ENCODE measurements around the gene PDCL3. TPM values are rescaled to one million over a fixed set of nuclear protein-coding genes. Genes with fewer than 3 reads are reported as not detected.

Gene PDCL3
- polyA plus RNA-seq, 2 of the 4 experiments (the other 2 are of a cell fraction) = 63.1 to 64.1 TPM

DNA sequence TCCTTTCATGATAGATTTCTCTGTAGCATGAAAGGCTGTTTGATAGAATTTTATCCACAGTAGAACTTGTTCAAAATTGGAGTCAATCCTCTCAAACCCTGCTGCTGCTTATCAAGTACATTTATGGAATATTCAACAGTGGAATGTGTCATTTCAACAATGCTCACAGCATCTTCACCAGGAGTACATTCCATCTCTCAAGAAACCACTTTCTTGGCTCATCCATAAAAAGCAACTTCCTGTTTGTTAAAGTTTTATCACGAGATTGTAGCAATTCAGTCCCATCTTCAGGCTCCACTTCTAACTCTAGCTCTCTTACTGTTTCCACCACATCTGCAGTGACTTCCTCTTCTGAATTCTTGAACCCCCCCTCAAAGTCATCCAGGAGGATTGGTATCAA lies 29.4 kb downstream of the PDCL3 start:
- CTCF ChIA-PET = interaction anchor here (3.9 kb wide), 1 partner anchor 14 kb away, joined by 26 read pairs; no protein-coding TSS in a partner anchor
- Histone ChIP-seq H3K27ac (no peak overlapping the region), H3K4me2 (no peak overlapping the region), H3K9me3 (no peaks in the 10 kb centered on the region), H3K4me1 (peaks cover 8% of the 10 kb centered on the region), H3K4me3 (no peak overlapping the region)
- ATAC-seq = no peak
- DNase-seq (ENCODE audit: low read depth in 1 of 2, low spot score in 1 of 2) = no peak
- 14% methylated on average over 1 of the region's 1 CpG for WGBS (ENCODE audit: missing lambda C conversion rate)
- POLR2A ChIA-PET = no interaction called here
- TF ChIP-seq ZSCAN20 (CRISPR knock-in tag; IDR thresholded peaks at IDR 0.05) = no peak
- TF ChIP-seq CBX8 (IDR thresholded peaks at IDR 0.05) = no peak
- no peak for TF ChIP-seq FOSL2 (IDR thresholded peaks at IDR 0.05)
- no peak for TF ChIP-seq FOSL2 (CRISPR knock-in tag; IDR thresholded peaks at IDR 0.05)
- TF ChIP-seq CBX2 (IDR thresholded peaks at IDR 0.05; ENCODE audit: borderline replicate concordance, low read depth) = no peak
- no peak for TF ChIP-seq PHF8 (IDR thresholded peaks at IDR 0.05; ENCODE audit: borderline replicate concordance, low read depth)
- TF ChIP-seq NPAS2 (CRISPR knock-in tag; IDR thresholded peaks at IDR 0.05; ENCODE audit: borderline replicate concordance) = no peak
- TF ChIP-seq GATA3 (IDR thresholded peaks at IDR 0.05; ENCODE audit: borderline replicate concordance) = no peak
- TF ChIP-seq, protein P1, sequence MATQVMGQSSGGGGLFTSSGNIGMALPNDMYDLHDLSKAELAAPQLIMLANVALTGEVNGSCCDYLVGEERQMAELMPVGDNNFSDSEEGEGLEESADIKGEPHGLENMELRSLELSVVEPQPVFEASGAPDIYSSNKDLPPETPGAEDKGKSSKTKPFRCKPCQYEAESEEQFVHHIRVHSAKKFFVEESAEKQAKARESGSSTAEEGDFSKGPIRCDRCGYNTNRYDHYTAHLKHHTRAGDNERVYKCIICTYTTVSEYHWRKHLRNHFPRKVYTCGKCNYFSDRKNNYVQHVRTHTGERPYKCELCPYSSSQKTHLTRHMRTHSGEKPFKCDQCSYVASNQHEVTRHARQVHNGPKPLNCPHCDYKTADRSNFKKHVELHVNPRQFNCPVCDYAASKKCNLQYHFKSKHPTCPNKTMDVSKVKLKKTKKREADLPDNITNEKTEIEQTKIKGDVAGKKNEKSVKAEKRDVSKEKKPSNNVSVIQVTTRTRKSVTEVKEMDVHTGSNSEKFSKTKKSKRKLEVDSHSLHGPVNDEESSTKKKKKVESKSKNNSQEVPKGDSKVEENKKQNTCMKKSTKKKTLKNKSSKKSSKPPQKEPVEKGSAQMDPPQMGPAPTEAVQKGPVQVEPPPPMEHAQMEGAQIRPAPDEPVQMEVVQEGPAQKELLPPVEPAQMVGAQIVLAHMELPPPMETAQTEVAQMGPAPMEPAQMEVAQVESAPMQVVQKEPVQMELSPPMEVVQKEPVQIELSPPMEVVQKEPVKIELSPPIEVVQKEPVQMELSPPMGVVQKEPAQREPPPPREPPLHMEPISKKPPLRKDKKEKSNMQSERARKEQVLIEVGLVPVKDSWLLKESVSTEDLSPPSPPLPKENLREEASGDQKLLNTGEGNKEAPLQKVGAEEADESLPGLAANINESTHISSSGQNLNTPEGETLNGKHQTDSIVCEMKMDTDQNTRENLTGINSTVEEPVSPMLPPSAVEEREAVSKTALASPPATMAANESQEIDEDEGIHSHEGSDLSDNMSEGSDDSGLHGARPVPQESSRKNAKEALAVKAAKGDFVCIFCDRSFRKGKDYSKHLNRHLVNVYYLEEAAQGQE (IDR thresholded peaks at IDR 0.05) = no peak
- no peak for TF ChIP-seq FOSB (CRISPR knock-in tag; IDR thresholded peaks at IDR 0.05)
- TF ChIP-seq MAFK (IDR thresholded peaks at IDR 0.05; ENCODE audit: partially characterized antibody) = no peak
- TF ChIP-seq, protein P2, sequence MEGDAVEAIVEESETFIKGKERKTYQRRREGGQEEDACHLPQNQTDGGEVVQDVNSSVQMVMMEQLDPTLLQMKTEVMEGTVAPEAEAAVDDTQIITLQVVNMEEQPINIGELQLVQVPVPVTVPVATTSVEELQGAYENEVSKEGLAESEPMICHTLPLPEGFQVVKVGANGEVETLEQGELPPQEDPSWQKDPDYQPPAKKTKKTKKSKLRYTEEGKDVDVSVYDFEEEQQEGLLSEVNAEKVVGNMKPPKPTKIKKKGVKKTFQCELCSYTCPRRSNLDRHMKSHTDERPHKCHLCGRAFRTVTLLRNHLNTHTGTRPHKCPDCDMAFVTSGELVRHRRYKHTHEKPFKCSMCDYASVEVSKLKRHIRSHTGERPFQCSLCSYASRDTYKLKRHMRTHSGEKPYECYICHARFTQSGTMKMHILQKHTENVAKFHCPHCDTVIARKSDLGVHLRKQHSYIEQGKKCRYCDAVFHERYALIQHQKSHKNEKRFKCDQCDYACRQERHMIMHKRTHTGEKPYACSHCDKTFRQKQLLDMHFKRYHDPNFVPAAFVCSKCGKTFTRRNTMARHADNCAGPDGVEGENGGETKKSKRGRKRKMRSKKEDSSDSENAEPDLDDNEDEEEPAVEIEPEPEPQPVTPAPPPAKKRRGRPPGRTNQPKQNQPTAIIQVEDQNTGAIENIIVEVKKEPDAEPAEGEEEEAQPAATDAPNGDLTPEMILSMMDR (IDR thresholded peaks at IDR 0.05) = no peak
- TF ChIP-seq POLR2A (IDR thresholded peaks at IDR 0.05; ENCODE audit: low read length) = no peak
- TF ChIP-seq ZFP36 (IDR thresholded peaks at IDR 0.05; ENCODE audit: borderline replicate concordance, partially characterized antibody) = no peak
- FAIRE-seq = no peak

DNA sequence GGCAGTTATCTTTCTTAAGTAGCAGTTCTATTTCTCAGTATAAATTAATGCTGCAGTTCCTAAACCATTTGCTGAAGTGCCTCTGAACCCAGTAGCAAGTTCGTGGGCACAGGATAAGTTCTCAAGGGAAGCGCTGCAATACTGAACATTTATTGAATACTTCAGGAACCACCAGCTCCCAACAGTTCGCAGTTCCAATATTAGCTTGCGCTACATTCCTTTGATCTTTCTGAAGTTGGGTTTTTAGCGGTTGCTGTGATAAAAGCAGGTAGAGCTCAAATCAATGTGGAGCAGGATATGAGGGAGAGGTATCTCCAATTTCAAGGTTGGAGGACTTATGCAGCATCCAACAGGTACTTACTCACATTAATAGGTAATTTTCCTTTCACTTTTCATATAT lies 33.7 kb downstream of the PDCL3 start:
- DNase-seq (ENCODE audit: low read depth in 1 of 2, low spot score in 1 of 2) (no peak), FAIRE-seq (no peak)

More for the DNA sequence above, 33.7 kb downstream of the PDCL3 start:
- H3K27ac ChIP-seq = no peak overlapping the region
- TF ChIP-seq EP300 (IDR thresholded peaks at IDR 0.05) = no peak
- no peak for TF ChIP-seq SMC3 (IDR thresholded peaks at IDR 0.05)
- no peak for TF ChIP-seq RCOR1 (IDR thresholded peaks at IDR 0.05; ENCODE audit: low read depth, low read length)
- TF ChIP-seq, protein P3, sequence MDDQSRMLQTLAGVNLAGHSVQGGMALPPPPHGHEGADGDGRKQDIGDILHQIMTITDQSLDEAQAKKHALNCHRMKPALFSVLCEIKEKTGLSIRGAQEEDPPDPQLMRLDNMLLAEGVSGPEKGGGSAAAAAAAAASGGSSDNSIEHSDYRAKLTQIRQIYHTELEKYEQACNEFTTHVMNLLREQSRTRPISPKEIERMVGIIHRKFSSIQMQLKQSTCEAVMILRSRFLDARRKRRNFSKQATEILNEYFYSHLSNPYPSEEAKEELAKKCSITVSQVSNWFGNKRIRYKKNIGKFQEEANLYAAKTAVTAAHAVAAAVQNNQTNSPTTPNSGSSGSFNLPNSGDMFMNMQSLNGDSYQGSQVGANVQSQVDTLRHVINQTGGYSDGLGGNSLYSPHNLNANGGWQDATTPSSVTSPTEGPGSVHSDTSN (IDR thresholded peaks at IDR 0.05) = no peak
- no peak for TF ChIP-seq KDM5A (IDR thresholded peaks at IDR 0.05)
- no peak for TF ChIP-seq GATA3 (IDR thresholded peaks at IDR 0.05; ENCODE audit: borderline replicate concordance)
- TF ChIP-seq ZSCAN20 (CRISPR knock-in tag; IDR thresholded peaks at IDR 0.05) = no peak
- TF ChIP-seq, protein P4, sequence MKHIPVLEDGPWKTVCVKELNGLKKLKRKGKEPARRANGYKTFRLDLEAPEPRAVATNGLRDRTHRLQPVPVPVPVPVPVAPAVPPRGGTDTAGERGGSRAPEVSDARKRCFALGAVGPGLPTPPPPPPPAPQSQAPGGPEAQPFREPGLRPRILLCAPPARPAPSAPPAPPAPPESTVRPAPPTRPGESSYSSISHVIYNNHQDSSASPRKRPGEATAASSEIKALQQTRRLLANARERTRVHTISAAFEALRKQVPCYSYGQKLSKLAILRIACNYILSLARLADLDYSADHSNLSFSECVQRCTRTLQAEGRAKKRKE (CRISPR knock-in tag; IDR thresholded peaks at IDR 0.05; ENCODE audit: low read depth) = no peak
- TF ChIP-seq, protein P5, sequence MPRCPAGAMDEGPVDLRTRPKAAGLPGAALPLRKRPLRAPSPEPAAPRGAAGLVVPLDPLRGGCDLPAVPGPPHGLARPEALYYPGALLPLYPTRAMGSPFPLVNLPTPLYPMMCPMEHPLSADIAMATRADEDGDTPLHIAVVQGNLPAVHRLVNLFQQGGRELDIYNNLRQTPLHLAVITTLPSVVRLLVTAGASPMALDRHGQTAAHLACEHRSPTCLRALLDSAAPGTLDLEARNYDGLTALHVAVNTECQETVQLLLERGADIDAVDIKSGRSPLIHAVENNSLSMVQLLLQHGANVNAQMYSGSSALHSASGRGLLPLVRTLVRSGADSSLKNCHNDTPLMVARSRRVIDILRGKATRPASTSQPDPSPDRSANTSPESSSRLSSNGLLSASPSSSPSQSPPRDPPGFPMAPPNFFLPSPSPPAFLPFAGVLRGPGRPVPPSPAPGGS (IDR thresholded peaks at IDR 0.05) = no peak
- no peak for TF ChIP-seq MYC (IDR thresholded peaks at IDR 0.05; ENCODE audit: borderline replicate concordance, low read length)
- no peak for TF ChIP-seq NPAS2 (CRISPR knock-in tag; IDR thresholded peaks at IDR 0.05; ENCODE audit: borderline replicate concordance)
- no peak for TF ChIP-seq NFE2L2 (conservative IDR thresholded peaks at IDR 0.05; ENCODE audit: low read length)
- no peak for TF ChIP-seq POLR2AphosphoS2 (conservative IDR thresholded peaks at IDR 0.05; ENCODE audit: low read length)
- TF ChIP-seq, protein P1 (IDR thresholded peaks at IDR 0.05) = no peak
- TF ChIP-seq RARB (CRISPR knock-in tag; IDR thresholded peaks at IDR 0.05) = no peak
- TF ChIP-seq SREBF2 (IDR thresholded peaks at IDR 0.05) = no peak
- no peak for TF ChIP-seq ZC3H11A (IDR thresholded peaks at IDR 0.05)
- ChIA-PET POLR2A (no interaction called here), CTCF (interaction anchor here (1.2 to 4.0 kb wide), 7 partner anchors 10 to 608 kb away, joined by 3 to 30 read pairs (median 8); no protein-coding TSS in a partner anchor)
- no peaks in the 10 kb centered on the region for H3K4me1 ChIP-seq
- H3K4me2 ChIP-seq = no peak overlapping the region
- 81% methylated on average over 5 of the region's 5 CpGs for WGBS (ENCODE audit: missing lambda C conversion rate)
- no peak overlapping the region for H3K4me3 ChIP-seq
- ATAC-seq = no peak
- no peaks in the 10 kb centered on the region for H3K9me3 ChIP-seq
